Caco-2 (cell line): ENCODE data around the gene CEL. TPM values are rescaled to one million over a fixed set of nuclear protein-coding genes. Genes with fewer than 3 reads are reported as not detected.
A peak's percentile ranks its signal among the peaks of the same experiment; 100 is the strongest.

Experiments used
- microRNA-seq: library from miRNA; unstranded; fragments of <30 nt; microRNA quantifications from one replicate; pipeline ENCODE4 v1.2.0, GENCODE V29; 2022
- total RNA-seq: library from RNA; stranded (reverse); gene quantifications from 2 replicates; pipeline ENCODE4 v1.2.3, GENCODE V29; 2022

The CEL gene
- total RNA-seq, 1 experiment from 2014 or later: 2.0 TPM

Small RNA genes lying within 50 kb of the gene (microRNA-seq; reads per million reads assigned to microRNA genes)
- 10.8 reads per million, percentile 50 among the genes with 10 or more reads in this experiment for gene MIR6877

Other genes with a start within 250 kb of the CEL start
- 0.88 and 1.0 TPM in 2 replicates for gene AK8, start 183.7 kb upstream of the CEL start, total RNA-seq
- gene SPACA9, start 183.1 kb upstream of the CEL start, total RNA-seq: 0.64 and 0.74 TPM in 2 replicates
- 52.8 and 53.5 TPM in 2 replicates for gene TSC1, start 117.4 kb upstream of the CEL start, total RNA-seq
- 0.79 and 1.3 TPM in 2 replicates for gene GFI1B, start 83.3 kb upstream of the CEL start, total RNA-seq
- 73.1 and 80.8 TPM in 2 replicates for gene GTF3C5, start 31.0 kb upstream of the CEL start, total RNA-seq
- 18.7 and 19.7 TPM in 2 replicates for gene RALGDS, start 59.3 kb downstream of the CEL start, total RNA-seq
- gene GBGT1, start 101.9 kb downstream of the CEL start, total RNA-seq: 0.14 and 0.16 TPM in 2 replicates
- gene OBP2B, start 147.3 kb downstream of the CEL start, total RNA-seq: not detected in 2 replicates
- not detected in 2 replicates for gene ABO, start 213.2 kb downstream of the CEL start, total RNA-seq